A549 (cell line): ENCODE data around the gene MMP19. TPM values are rescaled to one million over a fixed set of nuclear protein-coding genes. Genes with fewer than 3 reads are reported as not detected.
"Not testable (repeated sequence)": the region's sequence is repeated elsewhere in the genome, so short reads cannot be mapped to it uniquely, and the experiment has no call there.

Experiments
- ATAC-seq, 2 experiments: fragments of 200-7000 bp in 1 of 2; fragments of >200 bp in 1 of 2; cut with Nextera tagmentation in 1 of 2; cut with Tn5 transposase in 1 of 2; 3 replicates each; pipeline versions ENCODE4 v1.8.0 to v1.9.1; 2018 to 2020; ENCODE audit warnings: mild to moderate bottlenecking in 1 of 2, moderate library complexity in 1 of 2
- CTCF ChIA-PET: fragments of 300-600 bp; sonication (Branson Sonifier 250); formaldehyde crosslinking; extraction: SDS; loops from one replicate; lab custom pipeline; 2021; ENCODE audit warnings: antibody characterized with exemption, inconsistent platforms; lab: Yijun Ruan, JAX
- POLR2A ChIA-PET: fragments of 350-600 bp; formaldehyde crosslinking; extraction: SDS; loops from one replicate; lab custom pipeline; 2021; ENCODE audit warnings: antibody characterized with exemption, inconsistent platforms; lab: Yijun Ruan, JAX
- DNase-seq, 2 experiments: peaks; one replicate each; pipeline versions ENCODE4 v3.0.0 to v3.0.0-alpha.2; 2011 to 2016; ENCODE audit warnings: low read depth in 1 of 2, low spot score in 1 of 2
- FAIRE-seq: peaks from 2 replicates; lab custom pipeline; 2011; peaks lifted over from hg19 to GRCh38; lab: Jason Lieb, UNC
- H3K27ac ChIP-seq, 2 experiments: fragments of >200 bp; sonication (Bioruptor Twin); formaldehyde crosslinking; 3 replicates each; pipeline ENCODE4 v1.5.1; 2016 to 2017
- H3K4me1 ChIP-seq: fragments of >200 bp; sonication (Bioruptor Twin); formaldehyde crosslinking; 3 replicates; pipeline ENCODE4 v1.6.1; 2016
- H3K4me2 ChIP-seq: fragments of >200 bp; sonication (Bioruptor Twin); formaldehyde crosslinking; 3 replicates; pipeline ENCODE4 v1.6.1; 2016
- H3K4me3 ChIP-seq: fragments of >200 bp; sonication (Bioruptor Twin); formaldehyde crosslinking; 3 replicates; pipeline ENCODE4 v1.5.1; 2016
- H3K9me3 ChIP-seq: fragments of >200 bp; sonication (Bioruptor Twin); formaldehyde crosslinking; 3 replicates; pipeline ENCODE4 v1.6.1; 2016
- HOXB13 ChIP-seq: fragments of 250-450 bp; sonication (Bioruptor Pico); IDR thresholded peaks from 2 replicates; pipeline ENCODE4 v1.5.0; 2020; ENCODE audit warnings: low read depth, mild to moderate bottlenecking, moderate library complexity
- KDM1A ChIP-seq: fragments of 200-600 bp; sonication (generic); IDR thresholded peaks from 2 replicates; pipeline ENCODE4 v1.6.1; 2016; ENCODE audit warnings: low read depth, mild to moderate bottlenecking
- MYC ChIP-seq: IDR thresholded peaks from 2 replicates; pipeline ENCODE4 v1.6.1; 2012; ENCODE audit warnings: mild to moderate bottlenecking, inconsistent platforms, low read length, improper control_type of control experiment, borderline replicate concordance
- NFE2L2 ChIP-seq: fragments of 150-350 bp; conservative IDR thresholded peaks from 2 replicates; pipeline ENCODE4 v1.6.1; 2014; ENCODE audit warnings: low read length
- NR3C1 ChIP-seq: fragments of >200 bp; sonication (Bioruptor Twin); formaldehyde crosslinking; IDR thresholded peaks from 3 replicates; pipeline ENCODE4 v1.6.1; 2017
- POLR2A ChIP-seq: IDR thresholded peaks from 2 replicates; pipeline ENCODE4 v1.6.1; 2012; ENCODE audit warnings: mild to moderate bottlenecking, low read length
- RNF2 ChIP-seq: fragments of 200-600 bp; sonication (generic); IDR thresholded peaks from 2 replicates; pipeline ENCODE4 v1.6.1; 2016; ENCODE audit warnings: low read depth, mild to moderate bottlenecking, antibody characterized with exemption, moderate library complexity, borderline replicate concordance
- WGBS: methylation state at CpG from one replicate; pipeline ENCODE4 v1.1.6; 2017; ENCODE audit errors: missing lambda C conversion rate; 5-methylcytosine and 5-hydroxymethylcytosine counted together
- polyA plus RNA-seq, 4 experiments: library from polyadenylated mRNA; depleted of rRNA in 3 of 4; stranded (reverse); fragments of >200 nt; fragmentation: RNase III in 1 of 4; extraction: RNeasy Plus Mini Kit Qiagen cat#74134 plus additional on column Dnase treatment in 1 of 4; gene quantifications; 2 replicates in 3 of 4; 3 replicates in 1 of 4; pipeline ENCODE4 v1.2.3, GENCODE V29; 2011 to 2017
- TF ChIP-seq, protein P1 (sequence below): IDR thresholded peaks from 2 replicates; pipeline ENCODE4 v1.6.1; 2012
- TF ChIP-seq, protein P2 (sequence below): fragments of >200 bp; sonication (Bioruptor Twin); formaldehyde crosslinking; IDR thresholded peaks from 3 replicates; pipeline ENCODE4 v1.5.1; 2016
- TF ChIP-seq, protein P3 (sequence below): fragments of 200-600 bp; sonication (generic); IDR thresholded peaks from 2 replicates; pipeline ENCODE4 v1.6.1; 2016; ENCODE audit warnings: antibody characterized with exemption, mild to moderate bottlenecking, moderate library complexity
- TF ChIP-seq, protein P4 (sequence below): fragments of 250-450 bp; sonication (Bioruptor Pico); IDR thresholded peaks from 2 replicates; pipeline ENCODE4 v1.5.0; 2021; ENCODE audit warnings: mild to moderate bottlenecking, moderate library complexity, borderline replicate concordance
- TF ChIP-seq, protein P5 (sequence below): fragments of 150-350 bp; IDR thresholded peaks from 2 replicates; pipeline ENCODE4 v1.6.1; 2014; ENCODE audit warnings: low read depth, mild to moderate bottlenecking, low read length
- TF ChIP-seq, protein P6 (sequence below): fragments of >200 bp; sonication (Bioruptor Twin); formaldehyde crosslinking; IDR thresholded peaks from 3 replicates; pipeline ENCODE4 v1.6.1; 2016

MMP19 gene
- polyA plus RNA-seq, 2 of the 4 experiments (the other 2 are of a cell fraction): 0.06 to 0.09 TPM

DNA sequence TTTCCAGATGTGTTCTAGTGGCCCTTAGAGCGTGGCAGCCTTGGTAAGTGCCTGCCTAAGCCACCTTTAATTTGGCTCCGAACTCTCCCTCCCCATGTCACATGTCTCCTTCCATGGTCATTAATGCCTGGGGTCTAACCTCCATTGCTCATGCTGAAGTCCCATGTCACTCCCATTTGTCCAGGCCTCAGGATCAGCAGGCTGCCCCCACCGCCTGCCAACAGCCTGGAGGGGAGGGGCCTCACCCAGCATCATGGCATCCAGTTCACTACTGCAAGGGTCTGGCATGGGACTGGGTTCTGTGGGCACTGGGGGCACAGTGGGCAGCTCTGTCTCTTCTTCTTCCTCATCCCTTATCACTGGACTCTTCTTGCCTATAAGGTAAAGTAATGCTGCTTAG is 4.4 kb downstream of the MMP19 start:
- no peaks in the 10 kb centered on the region for H3K9me3 ChIP-seq
- no peak overlapping the region for H3K27ac ChIP-seq
- DNase-seq (no peak), FAIRE-seq (no peak), ATAC-seq (no peak)
- H3K4me3 ChIP-seq: no peak overlapping the region
- ChIA-PET CTCF (interaction anchor here (0.9 kb wide), 2 partner anchors 26 to 89 kb away, joined by 3 to 4 read pairs; no protein-coding TSS in a partner anchor), POLR2A (no interaction called here)
- WGBS: 76% methylated on average over 3 of the region's 3 CpGs
- no peak overlapping the region for H3K4me2 ChIP-seq
- no peak for TF ChIP-seq MYC
- no peak for TF ChIP-seq HOXB13 (CRISPR knock-in tag)
- TF ChIP-seq POLR2A: no peak
- TF ChIP-seq, protein P1, sequence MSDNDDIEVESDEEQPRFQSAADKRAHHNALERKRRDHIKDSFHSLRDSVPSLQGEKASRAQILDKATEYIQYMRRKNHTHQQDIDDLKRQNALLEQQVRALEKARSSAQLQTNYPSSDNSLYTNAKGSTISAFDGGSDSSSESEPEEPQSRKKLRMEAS: no peak
- TF ChIP-seq, protein P2, sequence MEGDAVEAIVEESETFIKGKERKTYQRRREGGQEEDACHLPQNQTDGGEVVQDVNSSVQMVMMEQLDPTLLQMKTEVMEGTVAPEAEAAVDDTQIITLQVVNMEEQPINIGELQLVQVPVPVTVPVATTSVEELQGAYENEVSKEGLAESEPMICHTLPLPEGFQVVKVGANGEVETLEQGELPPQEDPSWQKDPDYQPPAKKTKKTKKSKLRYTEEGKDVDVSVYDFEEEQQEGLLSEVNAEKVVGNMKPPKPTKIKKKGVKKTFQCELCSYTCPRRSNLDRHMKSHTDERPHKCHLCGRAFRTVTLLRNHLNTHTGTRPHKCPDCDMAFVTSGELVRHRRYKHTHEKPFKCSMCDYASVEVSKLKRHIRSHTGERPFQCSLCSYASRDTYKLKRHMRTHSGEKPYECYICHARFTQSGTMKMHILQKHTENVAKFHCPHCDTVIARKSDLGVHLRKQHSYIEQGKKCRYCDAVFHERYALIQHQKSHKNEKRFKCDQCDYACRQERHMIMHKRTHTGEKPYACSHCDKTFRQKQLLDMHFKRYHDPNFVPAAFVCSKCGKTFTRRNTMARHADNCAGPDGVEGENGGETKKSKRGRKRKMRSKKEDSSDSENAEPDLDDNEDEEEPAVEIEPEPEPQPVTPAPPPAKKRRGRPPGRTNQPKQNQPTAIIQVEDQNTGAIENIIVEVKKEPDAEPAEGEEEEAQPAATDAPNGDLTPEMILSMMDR: no peak
- TF ChIP-seq RNF2: no peak
- TF ChIP-seq KDM1A: no peak
- no peak for TF ChIP-seq NR3C1
- TF ChIP-seq NFE2L2: no peak
- TF ChIP-seq, protein P3, sequence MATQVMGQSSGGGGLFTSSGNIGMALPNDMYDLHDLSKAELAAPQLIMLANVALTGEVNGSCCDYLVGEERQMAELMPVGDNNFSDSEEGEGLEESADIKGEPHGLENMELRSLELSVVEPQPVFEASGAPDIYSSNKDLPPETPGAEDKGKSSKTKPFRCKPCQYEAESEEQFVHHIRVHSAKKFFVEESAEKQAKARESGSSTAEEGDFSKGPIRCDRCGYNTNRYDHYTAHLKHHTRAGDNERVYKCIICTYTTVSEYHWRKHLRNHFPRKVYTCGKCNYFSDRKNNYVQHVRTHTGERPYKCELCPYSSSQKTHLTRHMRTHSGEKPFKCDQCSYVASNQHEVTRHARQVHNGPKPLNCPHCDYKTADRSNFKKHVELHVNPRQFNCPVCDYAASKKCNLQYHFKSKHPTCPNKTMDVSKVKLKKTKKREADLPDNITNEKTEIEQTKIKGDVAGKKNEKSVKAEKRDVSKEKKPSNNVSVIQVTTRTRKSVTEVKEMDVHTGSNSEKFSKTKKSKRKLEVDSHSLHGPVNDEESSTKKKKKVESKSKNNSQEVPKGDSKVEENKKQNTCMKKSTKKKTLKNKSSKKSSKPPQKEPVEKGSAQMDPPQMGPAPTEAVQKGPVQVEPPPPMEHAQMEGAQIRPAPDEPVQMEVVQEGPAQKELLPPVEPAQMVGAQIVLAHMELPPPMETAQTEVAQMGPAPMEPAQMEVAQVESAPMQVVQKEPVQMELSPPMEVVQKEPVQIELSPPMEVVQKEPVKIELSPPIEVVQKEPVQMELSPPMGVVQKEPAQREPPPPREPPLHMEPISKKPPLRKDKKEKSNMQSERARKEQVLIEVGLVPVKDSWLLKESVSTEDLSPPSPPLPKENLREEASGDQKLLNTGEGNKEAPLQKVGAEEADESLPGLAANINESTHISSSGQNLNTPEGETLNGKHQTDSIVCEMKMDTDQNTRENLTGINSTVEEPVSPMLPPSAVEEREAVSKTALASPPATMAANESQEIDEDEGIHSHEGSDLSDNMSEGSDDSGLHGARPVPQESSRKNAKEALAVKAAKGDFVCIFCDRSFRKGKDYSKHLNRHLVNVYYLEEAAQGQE: no peak
- TF ChIP-seq, protein P4, sequence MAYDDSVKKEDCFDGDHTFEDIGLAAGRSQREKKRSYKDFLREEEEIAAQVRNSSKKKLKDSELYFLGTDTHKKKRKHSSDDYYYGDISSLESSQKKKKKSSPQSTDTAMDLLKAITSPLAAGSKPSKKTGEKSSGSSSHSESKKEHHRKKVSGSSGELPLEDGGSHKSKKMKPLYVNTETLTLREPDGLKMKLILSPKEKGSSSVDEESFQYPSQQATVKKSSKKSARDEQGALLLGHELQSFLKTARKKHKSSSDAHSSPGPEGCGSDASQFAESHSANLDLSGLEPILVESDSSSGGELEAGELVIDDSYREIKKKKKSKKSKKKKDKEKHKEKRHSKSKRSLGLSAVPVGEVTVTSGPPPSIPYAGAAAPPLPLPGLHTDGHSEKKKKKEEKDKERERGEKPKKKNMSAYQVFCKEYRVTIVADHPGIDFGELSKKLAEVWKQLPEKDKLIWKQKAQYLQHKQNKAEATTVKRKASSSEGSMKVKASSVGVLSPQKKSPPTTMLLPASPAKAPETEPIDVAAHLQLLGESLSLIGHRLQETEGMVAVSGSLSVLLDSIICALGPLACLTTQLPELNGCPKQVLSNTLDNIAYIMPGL (CRISPR knock-in tag): no peak
- TF ChIP-seq, protein P5, sequence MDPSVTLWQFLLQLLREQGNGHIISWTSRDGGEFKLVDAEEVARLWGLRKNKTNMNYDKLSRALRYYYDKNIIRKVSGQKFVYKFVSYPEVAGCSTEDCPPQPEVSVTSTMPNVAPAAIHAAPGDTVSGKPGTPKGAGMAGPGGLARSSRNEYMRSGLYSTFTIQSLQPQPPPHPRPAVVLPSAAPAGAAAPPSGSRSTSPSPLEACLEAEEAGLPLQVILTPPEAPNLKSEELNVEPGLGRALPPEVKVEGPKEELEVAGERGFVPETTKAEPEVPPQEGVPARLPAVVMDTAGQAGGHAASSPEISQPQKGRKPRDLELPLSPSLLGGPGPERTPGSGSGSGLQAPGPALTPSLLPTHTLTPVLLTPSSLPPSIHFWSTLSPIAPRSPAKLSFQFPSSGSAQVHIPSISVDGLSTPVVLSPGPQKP: no peak
- TF ChIP-seq, protein P6, sequence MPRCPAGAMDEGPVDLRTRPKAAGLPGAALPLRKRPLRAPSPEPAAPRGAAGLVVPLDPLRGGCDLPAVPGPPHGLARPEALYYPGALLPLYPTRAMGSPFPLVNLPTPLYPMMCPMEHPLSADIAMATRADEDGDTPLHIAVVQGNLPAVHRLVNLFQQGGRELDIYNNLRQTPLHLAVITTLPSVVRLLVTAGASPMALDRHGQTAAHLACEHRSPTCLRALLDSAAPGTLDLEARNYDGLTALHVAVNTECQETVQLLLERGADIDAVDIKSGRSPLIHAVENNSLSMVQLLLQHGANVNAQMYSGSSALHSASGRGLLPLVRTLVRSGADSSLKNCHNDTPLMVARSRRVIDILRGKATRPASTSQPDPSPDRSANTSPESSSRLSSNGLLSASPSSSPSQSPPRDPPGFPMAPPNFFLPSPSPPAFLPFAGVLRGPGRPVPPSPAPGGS: no peak
- H3K4me1 ChIP-seq: peaks cover 10% of the 10 kb centered on the region

DNA sequence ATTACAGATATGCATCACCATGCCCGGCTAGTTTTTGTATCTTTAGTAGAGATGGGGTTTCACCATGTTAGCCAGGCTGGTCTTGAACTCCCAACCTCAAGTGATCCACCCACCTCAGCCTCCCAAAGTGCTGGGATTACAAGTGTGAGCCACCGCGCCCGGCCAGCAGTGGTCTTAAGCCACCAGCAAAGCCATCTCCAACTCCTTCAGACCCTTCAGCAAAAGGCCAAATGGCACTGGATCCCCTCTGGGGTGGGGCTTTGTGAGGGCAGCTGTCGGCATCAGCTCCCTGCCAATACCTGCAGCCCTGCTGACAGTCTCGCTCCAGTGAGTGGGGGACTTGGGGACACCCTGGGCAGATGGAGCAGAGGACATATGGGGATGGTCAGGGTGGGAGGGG is 8.3 kb downstream of the MMP19 start:
- not testable (repeated sequence) for DNase-seq, H3K4me2 ChIP-seq, H3K27ac ChIP-seq, H3K9me3 ChIP-seq, ATAC-seq, H3K4me3 ChIP-seq, FAIRE-seq, H3K4me1 ChIP-seq
- 96% methylated on average over 4 of the region's 6 CpGs for WGBS
- POLR2A ChIA-PET: interaction anchor here (1.0 kb wide), 1 partner anchor 16 kb away, joined by 6 read pairs; the partner anchor contains the start of gene ORMDL2
- CTCF ChIA-PET: interaction anchor here (0.6 to 2.4 kb wide), 4 partner anchors 52 to 372 kb away, joined by 3 to 9 read pairs (median 4); no protein-coding TSS in a partner anchor
